GM21576 (cell line): ENCODE measurements around the gene ASPM.

Source experiments
- ATAC-seq: cut with Tn5 transposase; IDR thresholded peaks from one replicate; pipeline ENCODE4 v1.9.1; 2021; ENCODE audit warnings: mild to moderate bottlenecking, moderate library complexity; ENCODE audit not compliant: unreplicated experiment

ASPM gene

DNA sequence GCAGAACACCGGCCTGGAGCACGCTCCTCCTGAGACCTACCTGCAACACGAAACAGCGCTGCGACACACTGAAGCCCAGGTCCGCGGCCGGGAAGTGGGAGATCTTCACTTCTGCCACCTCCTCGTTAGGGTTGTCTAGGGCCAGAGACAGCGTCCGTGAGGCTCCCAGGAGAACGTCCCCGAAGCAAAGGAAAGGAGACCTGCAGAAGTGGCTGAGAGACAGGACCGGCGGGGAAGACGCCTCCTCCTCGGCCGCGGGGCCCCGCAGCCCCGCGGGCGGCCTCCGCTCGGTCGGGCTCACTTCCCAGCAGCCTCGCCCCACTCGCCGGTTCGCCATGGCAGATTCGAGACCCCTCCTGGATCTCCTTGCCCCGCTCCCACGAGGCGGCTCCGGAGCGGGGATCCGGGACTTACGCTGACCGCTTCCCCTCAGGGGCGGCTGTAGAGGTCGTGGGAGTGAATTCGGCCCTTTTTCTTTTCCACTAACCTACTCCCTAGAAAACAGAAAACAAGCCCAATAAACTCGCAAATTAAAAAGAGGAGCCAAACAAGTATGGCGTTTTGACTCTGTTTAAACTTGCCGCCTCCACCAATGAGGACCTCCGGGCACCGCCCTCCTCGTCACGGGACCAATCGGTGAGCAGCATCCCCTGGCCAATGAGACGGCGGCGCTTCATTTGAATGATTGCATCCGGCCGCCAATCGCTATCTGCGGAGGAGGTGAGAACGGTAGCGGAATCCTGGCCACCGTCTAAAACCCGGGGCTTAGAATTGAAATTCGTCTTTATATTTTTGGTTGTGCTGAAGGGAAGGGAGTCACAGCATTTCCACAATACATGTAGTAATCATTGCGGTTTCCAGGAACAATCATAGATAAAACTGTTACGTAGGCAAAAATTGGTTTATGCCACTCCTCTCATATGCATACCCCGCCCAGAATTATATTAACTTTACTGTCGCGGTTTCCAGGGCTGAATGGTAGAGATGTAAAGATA lies at the start of gene ASPM:
Gene ASPM, minus strand, starts transcription at position 569 of the 995 bp plus-strand sequence. Its CDS starts 232 bp downstream, at position 337.
- peak; percentile 99 for ATAC-seq

- ATAC-seq: no peak
Measured at GRCh38 chr1:197195100-197195499, 48.6 kb upstream of the ASPM start.

DNA sequence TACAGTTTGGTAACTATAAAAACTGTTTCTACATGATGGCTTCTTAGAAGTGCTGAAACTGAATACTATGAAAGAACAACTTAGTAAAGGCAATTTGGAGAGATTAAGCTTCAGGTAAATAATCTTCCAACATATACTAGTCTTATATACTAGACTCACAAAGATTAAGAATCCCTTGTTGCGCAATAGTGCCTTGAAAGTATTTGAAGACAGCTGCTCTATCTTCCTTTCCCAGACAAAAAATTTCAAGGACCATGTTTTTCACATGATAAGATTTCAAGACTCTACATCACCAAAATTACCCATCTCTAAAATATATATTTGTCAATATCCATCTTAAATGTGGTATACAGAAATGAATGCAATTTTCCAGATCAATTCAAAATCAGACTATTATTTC lies 37.7 kb upstream of the ASPM start:
- no peak for ATAC-seq

- no peak for ATAC-seq
Measured at GRCh38 chr1:197183195-197183748, 36.8 kb upstream of the ASPM start.

- ATAC-seq: no peak
Measured at GRCh38 chr1:197182716-197183115, 36.2 kb upstream of the ASPM start.

DNA sequence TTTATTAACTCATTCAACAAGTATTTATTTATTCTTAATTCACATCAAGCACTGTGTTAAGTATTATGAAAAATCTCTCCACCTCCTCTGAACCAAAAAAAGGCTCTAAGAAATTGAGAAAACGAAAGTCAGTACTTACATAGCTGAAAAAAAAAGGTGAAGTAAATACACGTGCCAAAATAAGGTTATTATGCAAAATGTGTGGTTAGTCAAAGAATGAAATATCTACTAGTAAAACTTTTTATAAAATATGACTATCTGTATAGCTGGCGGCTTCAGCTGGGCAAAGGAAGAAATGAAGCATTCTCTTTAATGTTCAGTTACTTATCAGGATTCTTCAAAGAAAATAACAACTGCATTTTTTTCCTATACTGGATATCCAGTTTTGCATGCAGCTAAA lies 35.5 kb upstream of the ASPM start:
- peak; percentile 60 for ATAC-seq

GRCh38 chr1:197180252-197180878 lies 33.9 kb upstream of the ASPM start:
- peak; percentile 46 for ATAC-seq

DNA sequence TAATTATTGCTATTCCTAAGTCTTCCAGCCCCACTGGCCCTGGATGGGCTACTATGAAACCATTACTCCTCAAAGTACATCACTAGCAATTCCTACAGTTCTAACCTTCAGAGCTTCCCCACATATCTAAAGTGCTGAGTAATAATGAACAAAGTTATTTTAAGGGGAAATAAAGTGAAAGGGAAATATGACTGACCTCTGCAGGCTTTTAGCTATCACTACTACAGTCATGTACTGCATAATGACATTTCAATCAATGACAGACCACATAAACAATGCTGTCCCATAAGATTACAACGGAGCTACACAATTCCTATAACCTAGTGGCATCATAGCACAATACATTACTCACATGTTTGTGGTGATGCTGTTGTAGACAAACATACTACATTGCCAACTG lies 32.5 kb upstream of the ASPM start:
- ATAC-seq: peak; percentile 44

- ATAC-seq: no peak
Measured at GRCh38 chr1:197174818-197175217, 28.3 kb upstream of the ASPM start.

DNA sequence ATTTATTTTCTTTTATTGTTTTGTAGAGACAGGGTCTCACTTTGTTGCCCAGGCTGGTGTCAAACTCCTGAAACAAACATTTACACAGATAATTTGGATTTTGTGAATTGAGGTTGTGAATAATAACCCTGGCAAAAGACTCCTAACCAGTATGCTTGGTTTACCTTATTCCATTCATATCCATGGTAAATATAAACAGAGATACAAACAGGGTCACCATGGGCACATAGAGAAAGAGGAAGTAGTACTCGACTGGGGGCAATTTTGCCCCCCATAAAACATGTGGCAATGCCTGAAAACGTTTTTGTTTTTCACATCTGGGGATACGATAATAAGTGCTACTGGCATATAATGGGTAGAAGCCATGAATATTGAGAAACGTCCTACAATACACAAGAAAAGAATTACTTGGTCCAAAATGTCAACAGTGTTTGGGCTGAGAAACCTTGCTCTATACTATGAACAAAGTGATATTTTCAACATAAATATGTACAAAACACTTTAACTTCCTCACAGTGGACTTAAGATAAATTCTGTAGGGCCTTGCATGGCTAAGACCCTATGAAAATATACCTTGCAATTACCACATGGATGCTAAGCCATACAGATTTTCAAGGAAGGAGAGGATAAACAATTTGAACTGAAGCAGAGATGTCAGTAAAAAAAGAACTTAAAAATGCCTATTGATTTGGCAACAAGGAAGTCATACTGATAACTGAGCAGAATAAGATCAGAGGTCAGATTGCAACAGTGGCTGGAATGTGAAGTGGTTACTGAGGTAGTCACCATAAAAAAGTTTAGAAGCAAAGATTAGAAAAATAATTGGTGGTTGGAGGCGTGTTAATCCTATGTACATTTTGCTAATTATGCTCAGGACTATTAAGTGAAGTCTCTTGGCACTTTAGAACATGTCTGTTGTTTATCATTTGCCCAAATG lies 27.4 kb upstream of the ASPM start:
- no peak for ATAC-seq

GRCh38 chr1:197171531-197171930 lies 25.1 kb upstream of the ASPM start:
- no peak for ATAC-seq

DNA sequence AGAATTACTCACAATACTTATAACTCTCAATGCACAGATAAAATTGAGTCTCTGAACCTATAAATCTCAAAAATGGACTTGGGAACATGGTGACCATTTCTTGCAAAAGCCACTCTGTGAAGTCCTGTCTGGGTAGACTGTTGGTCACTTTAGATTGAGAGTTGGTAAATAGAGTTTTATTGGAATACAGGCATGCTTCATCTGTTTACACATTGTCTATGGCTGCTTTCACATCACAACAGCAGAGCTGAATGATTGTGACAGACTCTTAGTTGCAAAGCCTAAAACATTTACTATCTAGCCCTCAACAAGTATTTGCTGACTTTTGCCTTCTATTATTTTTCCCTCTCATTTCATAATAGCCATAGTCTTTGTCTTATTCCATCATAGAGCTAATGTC lies 24.1 kb upstream of the ASPM start:
- ATAC-seq: no peak

GRCh38 chr1:197159461-197159860 lies 13.0 kb upstream of the ASPM start:
- ATAC-seq: no peak

GRCh38 chr1:197156692-197157091 lies 10.2 kb upstream of the ASPM start:
- ATAC-seq: no peak

- ATAC-seq: no peak
Measured at GRCh38 chr1:197152662-197153061, 6.2 kb upstream of the ASPM start.

- ATAC-seq: no peak
Measured at GRCh38 chr1:197151185-197151584, 4.7 kb upstream of the ASPM start.

- no peak for ATAC-seq
Measured at GRCh38 chr1:197150336-197151005, 4.0 kb upstream of the ASPM start.

DNA sequence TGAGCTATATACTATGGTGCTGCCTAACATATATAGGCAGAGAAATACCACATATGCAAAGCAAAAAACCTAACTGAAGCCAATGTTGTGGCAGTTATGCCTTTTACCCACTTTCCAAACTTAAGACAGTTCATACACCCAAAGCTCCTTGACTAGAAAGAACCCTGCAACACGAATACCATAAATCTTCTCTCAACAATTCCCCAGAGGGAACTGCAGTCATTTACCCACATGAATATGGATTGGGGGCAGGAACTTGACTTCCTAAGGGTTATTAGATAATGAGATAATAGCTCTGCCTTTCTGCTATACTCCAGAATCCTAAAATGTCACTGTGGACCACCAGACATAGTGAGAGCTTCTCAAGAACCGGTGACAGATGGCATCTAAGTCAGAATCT lies 2.9 kb upstream of the ASPM start:
- ATAC-seq: no peak

GRCh38 chr1:197145446-197146024 lies 934 bp downstream of the ASPM start:
- no peak for ATAC-seq
